Gastroesophageal sphincter (tissue), 3 donors: Measurements from ENCODE around the gene TMEM135.
"Not testable (repeated sequence)": the region's sequence is repeated elsewhere in the genome, so short reads cannot be mapped to it uniquely, and the experiment has no call there.

ENCODE experiments used
- CTCF ChIP-seq, 4 experiments: fragments of 200-600 bp in 2 of 4; fragments of 450-650 bp in 2 of 4; sonication (generic) in 1 of 4; IDR thresholded peaks; one replicate each; pipeline ENCODE4 v1.5.1; 2017 to 2019; ENCODE audit warnings: antibody characterized with exemption in 4 of 4, mild to moderate bottlenecking in 2 of 4, moderate library complexity in 2 of 4
- POLR2A ChIP-seq, 2 donors: fragments of 450-650 bp; IDR thresholded peaks; one replicate each; pipeline ENCODE4 v1.6.1; 2017; ENCODE audit warnings: antibody characterized with exemption in 2 of 2, mild to moderate bottlenecking in 2 of 2, moderate library complexity in 1 of 2
- POLR2AphosphoS5 ChIP-seq: sonication (generic); formaldehyde crosslinking; IDR thresholded peaks from one replicate; pipeline ENCODE4 v1.6.1; 2017; ENCODE audit warnings: antibody characterized with exemption

- not testable (repeated sequence) for TF ChIP-seq CTCF (IDR thresholded peaks at IDR 0.05); POLR2A (IDR thresholded peaks at IDR 0.05); POLR2AphosphoS5
Measured at GRCh38 chr11:87149782-87150181, 112.0 kb downstream of the TMEM135 start.
